GOT3 (cell line): ENCODE data around the gene IFIT3.
"Not testable (repeated sequence)": the region's sequence is repeated elsewhere in the genome, so short reads cannot be mapped to it uniquely, and the experiment has no call there.

ENCODE experiments used
- DNase-seq: peaks from one replicate; lab custom pipeline; 2025; ENCODE audit warnings: mixed read lengths; lab: John Stamatoyannopoulos, UW

Gene IFIT3

GRCh38 chr10:89304026-89304425, 23.8 kb upstream of the IFIT3 start:
- no peak for DNase-seq

DNA sequence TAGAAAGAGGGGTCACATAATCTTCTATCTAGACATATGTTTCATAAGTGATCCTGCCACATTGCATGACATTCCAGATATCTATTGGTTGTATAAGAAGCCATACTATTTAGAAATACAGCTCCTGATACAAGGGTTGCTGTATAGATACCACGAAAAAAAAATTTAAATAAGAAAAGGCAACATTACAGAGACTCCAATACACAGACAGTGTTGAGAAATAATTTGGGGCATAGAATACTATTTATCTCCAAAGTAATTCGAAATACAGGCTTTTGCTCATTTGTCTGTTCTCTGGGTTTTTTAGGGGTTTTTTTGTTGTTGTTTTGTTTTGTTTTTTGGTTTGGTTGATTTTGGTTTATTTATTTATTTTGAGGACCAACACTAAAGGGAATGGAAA, 23.4 kb upstream of the IFIT3 start:
- no peak for DNase-seq

DNA sequence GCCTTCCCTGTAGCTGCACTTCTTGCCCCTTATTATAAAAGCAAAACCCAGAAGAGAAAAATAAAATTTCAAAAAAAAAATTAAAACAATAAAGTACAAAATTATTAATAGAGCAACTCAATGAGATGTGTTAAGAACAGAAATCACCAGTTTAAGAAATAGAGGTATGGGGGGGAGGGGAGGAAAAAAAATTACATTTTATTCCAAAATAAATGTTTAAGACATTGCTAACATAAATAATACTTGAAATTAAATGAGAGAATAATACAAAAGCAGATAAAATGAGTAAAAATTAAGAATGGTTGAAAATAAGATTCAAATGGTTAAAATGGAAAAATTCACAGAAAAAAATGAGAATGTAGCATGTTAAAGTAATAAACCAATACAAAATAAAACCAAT, 22.9 kb upstream of the IFIT3 start:
- no peak for DNase-seq

GRCh38 chr10:89305766-89306433, 21.9 kb upstream of the IFIT3 start:
- DNase-seq = no peak

GRCh38 chr10:89306434-89307268, 21.1 kb upstream of the IFIT3 start:
- no peak for DNase-seq

- DNase-seq = no peak
Measured at GRCh38 chr10:89307269-89307577, 20.6 kb upstream of the IFIT3 start.

- no peak for DNase-seq
Measured at GRCh38 chr10:89308266-89308665, 19.5 kb upstream of the IFIT3 start.

DNA sequence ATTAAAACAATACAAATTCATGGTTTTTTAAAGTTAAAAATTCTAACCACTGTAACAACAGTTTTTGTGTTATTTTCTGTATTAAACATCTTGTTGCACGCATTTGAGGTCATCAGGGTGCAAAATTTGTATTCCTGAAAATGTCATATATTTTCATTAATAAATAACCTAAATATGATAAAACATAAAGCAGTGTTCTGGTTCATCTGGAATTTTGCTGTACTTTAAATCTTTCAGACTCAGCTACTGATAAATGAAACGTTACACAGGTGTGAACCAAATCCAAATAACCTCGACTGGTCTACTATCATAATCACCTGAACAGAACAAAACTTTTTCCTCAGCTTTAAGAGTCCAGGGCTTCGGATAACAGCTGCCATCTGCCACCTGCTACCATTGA, 19.1 kb upstream of the IFIT3 start:
- no peak for DNase-seq

- no peak for DNase-seq
Measured at GRCh38 chr10:89309156-89310055, 18.4 kb upstream of the IFIT3 start.

DNA sequence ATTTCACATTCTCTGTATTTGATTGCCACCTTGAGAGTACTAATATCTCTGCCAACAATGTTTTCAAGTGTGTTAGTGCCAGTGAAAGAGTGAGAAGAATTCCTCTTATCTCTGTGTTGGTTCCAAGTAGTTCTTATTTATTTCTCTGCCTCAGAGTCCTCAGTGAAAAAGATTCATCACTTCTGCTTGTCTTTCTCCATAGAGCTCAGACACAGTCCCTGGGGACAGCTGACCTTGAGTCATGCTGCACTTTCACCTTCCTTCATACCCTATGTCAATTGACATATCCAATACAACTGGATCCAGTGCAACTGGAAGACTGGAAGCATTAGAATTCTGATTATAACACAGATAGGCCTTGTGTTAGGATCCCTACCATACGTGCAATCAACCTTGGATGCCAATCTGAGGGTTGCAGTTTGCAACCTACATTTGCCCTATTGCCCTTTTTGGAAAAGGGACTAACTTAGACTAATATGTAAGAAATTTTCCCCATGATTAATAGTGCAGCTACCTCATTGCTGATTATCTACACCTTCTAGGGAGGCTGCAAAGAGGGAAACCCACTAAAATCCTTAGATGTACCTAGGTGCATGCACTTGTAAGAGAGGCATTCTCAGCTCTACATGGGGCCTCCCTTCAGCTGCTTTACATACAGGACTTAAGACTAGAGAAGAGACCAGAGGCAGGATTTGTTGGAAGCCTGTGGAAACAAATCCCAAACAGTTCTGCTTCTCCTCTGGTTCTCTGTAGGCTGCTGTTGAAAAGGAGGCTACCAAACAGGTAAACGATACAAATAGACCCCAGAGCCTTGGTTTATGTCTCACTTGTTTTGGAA, 17.5 kb upstream of the IFIT3 start:
- no peak for DNase-seq

- no peak for DNase-seq
Measured at GRCh38 chr10:89312973-89313372, 14.8 kb upstream of the IFIT3 start.

- DNase-seq = no peak
Measured at GRCh38 chr10:89314676-89315075, 13.1 kb upstream of the IFIT3 start.

- DNase-seq = not testable (repeated sequence)
Measured at GRCh38 chr10:89318047-89318446, 9.8 kb upstream of the IFIT3 start.

GRCh38 chr10:89325081-89325480, 2.7 kb upstream of the IFIT3 start:
- DNase-seq = not testable (repeated sequence)

DNA sequence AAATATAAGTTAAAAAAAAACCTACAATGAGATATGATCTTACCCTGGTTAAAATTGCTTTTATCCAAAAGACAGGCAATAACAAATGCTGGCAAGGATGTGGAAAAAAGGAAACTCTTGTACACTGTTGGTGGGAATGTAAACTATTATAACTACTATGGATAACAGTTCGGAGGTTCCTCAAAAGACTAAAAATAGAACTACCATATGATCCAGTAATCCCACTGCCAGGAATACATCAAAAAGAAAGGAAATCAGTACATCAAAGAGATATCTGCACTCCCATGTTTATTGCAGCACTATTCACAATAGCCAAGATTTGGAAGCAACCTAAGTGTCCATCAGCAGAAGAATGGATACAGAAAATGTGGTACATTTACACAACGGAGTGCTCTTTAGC, 1.9 kb upstream of the IFIT3 start:
- DNase-seq = not testable (repeated sequence)

GRCh38 chr10:89329151-89329550, 1.4 kb downstream of the IFIT3 start:
- no peak for DNase-seq

- not testable (repeated sequence) for DNase-seq
Measured at GRCh38 chr10:89330014-89330413, 2.2 kb downstream of the IFIT3 start.

- DNase-seq = no peak
Measured at GRCh38 chr10:89330537-89331212, 2.9 kb downstream of the IFIT3 start.

DNA sequence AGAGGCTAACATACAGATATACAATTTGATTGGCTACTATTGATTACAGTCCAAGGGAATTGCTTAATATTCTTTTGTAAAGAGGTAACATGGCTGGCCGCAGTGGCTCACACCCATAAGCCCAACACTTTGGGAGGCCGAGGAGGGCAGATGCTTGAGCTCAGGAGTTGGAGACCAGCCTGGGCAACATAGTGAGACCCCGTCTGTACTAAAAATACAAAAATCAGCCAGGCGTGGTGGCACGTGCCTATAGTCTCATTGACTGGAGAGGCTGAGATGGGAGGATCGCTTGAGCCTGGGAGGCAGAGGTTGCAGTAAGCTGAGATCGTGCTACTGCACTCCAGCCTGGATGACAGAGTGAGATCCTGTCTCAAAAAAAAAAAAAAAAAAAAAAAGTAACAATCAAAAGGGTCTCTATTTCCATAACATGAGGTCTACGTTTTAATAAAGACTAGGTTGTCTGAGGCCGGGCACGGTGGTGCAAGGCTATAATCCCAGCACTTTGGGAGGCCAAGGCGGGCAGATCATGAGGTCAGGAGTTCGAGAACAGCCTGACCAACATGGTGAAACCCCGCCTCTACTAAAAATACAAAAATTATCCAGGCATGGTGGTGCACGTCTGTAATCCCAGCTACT, 3.8 kb downstream of the IFIT3 start:
- not testable (repeated sequence) for DNase-seq

GRCh38 chr10:89332123-89332633, 4.4 kb downstream of the IFIT3 start:
- DNase-seq = no peak
